ENCODE measurements around the gene WFDC8.
"Not testable (repeated sequence)": the region's sequence is repeated elsewhere in the genome, so short reads cannot be mapped to it uniquely, and the experiment has no call there.

WFDC8 gene

GRCh38 chr20:45607810-45608209 lies 28.7 kb upstream of the WFDC8 start:
- TF ChIP-seq CTCF (IDR thresholded peaks at IDR 0.05; ENCODE audit: low read depth, low read length) = no peak
- no peaks in the 10 kb centered on the region for H3K36me3 ChIP-seq
- H3K4me3 ChIP-seq (ENCODE audit: low read depth, low read length) = no peak overlapping the region

GRCh38 chr20:45595235-45595634 lies 16.2 kb upstream of the WFDC8 start:
- H3K9me3 ChIP-seq = no peaks in the 10 kb centered on the region
- H3K4me3 ChIP-seq (ENCODE audit: low read depth, low read length) = no peak overlapping the region
- H3K4me1 ChIP-seq = no peaks in the 10 kb centered on the region
- no peaks in the 10 kb centered on the region for H3K36me3 ChIP-seq
- TF ChIP-seq CTCF (IDR thresholded peaks at IDR 0.05; ENCODE audit: low read depth, low read length) = no peak
- DNase-seq = no peak
- no peaks in the 10 kb centered on the region for H3K27me3 ChIP-seq

More at GRCh38 chr20:45607810-45608209, 28.7 kb upstream of the WFDC8 start:
- DNase-seq = no peak
- Histone ChIP-seq H3K4me1 (no peaks in the 10 kb centered on the region), H3K27me3 (peaks cover 4% of the 10 kb centered on the region; the same call in 1 of the 2 replicates), H3K9me3 (no peaks in the 10 kb centered on the region)

DNA sequence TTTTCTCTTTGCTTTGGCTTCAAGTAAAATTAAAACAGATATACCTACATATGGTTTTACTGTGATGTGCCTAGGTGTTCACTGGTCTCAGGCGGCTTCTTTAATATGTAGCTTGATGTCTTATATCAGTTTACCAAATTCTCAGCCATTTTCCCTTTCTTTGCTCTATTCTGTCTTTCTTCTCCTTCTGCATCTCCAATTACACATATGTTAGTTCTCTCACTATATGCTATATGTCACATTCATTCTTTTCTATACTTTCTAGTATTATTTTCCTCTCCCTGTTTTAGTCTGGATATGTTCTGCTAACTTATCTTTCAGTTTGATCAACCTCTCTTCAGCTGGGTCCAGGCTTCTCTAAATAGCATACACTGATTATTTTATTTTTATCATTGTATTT lies 14.4 kb upstream of the WFDC8 start:
- H3K36me3 ChIP-seq = no peaks in the 10 kb centered on the region
- H3K9me3 ChIP-seq = no peaks in the 10 kb centered on the region
- no peak for DNase-seq
- no peaks in the 10 kb centered on the region for H3K27me3 ChIP-seq
- no peak overlapping the region for H3K4me3 ChIP-seq (ENCODE audit: low read depth, low read length)
- H3K4me1 ChIP-seq = no peaks in the 10 kb centered on the region
- TF ChIP-seq CTCF (IDR thresholded peaks at IDR 0.05; ENCODE audit: low read depth, low read length) = no peak

GRCh38 chr20:45592574-45593189 lies 13.6 kb upstream of the WFDC8 start:
- TF ChIP-seq CTCF (IDR thresholded peaks at IDR 0.05; ENCODE audit: low read depth, low read length) = peak; percentile 93
- Histone ChIP-seq H3K4me1 (no peaks in the 10 kb centered on the region), H3K27me3 (no peaks in the 10 kb centered on the region), H3K36me3 (no peaks in the 10 kb centered on the region), H3K4me3 (ENCODE audit: low read depth, low read length) (no peak overlapping the region), H3K9me3 (no peaks in the 10 kb centered on the region)
- peak; percentile 42 for DNase-seq

DNA sequence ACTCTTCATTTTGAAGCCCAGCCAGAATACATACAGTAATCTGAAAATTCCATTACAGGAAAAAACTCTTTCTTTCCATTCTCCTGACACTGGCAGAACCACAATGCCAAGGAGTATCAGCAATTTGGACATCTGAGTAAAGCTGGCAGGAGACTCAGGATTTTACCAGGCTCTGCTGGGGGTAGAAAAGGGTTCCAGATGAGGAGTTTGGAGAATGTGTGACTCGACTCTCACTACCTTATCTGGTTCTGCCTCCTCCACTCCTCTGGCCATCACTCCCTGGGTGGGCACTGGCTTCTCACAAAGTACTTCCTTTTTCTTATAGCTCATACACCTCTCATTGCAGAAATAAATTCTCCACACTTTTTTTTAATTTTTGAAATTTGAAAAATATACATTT lies 10.6 kb upstream of the WFDC8 start:
- Histone ChIP-seq H3K36me3 (no peaks in the 10 kb centered on the region), H3K4me3 (ENCODE audit: low read depth, low read length) (no peak overlapping the region), H3K4me1 (no peaks in the 10 kb centered on the region), H3K9me3 (no peaks in the 10 kb centered on the region), H3K27me3 (no peaks in the 10 kb centered on the region)
- TF ChIP-seq CTCF (IDR thresholded peaks at IDR 0.05; ENCODE audit: low read depth, low read length) = no peak
- no peak for DNase-seq

GRCh38 chr20:45588800-45589199 lies 9.7 kb upstream of the WFDC8 start:
- TF ChIP-seq CTCF (IDR thresholded peaks at IDR 0.05; ENCODE audit: low read depth, low read length) = no peak
- no peaks in the 10 kb centered on the region for H3K4me1 ChIP-seq
- H3K27me3 ChIP-seq = peaks cover 4% of the 10 kb centered on the region
- no peak overlapping the region for H3K4me3 ChIP-seq (ENCODE audit: low read depth, low read length)
- H3K9me3 ChIP-seq = no peaks in the 10 kb centered on the region
- DNase-seq = no peak
- no peaks in the 10 kb centered on the region for H3K36me3 ChIP-seq

DNA sequence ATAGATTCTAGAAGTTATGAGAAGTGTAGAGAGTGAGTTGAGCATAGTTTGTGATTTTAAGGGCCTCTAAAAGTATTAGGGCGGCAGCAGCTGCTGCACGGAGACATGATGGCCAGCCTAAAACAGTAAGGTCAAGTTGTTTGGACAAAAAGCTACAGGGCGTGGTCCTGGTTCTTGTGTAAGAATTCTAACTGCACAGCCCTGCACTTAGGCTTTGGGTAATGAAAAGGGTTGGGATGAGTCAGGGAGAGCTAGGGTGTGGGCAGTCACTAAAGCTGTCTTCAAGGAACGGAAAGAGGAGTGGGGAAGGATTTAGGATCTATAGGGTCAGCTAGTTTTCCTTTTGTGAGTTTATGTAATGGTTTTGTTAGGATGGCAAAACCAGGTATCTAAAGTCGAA lies 6.9 kb upstream of the WFDC8 start:
- H3K4me3 ChIP-seq (ENCODE audit: low read depth, low read length) = not testable (repeated sequence)

DNA sequence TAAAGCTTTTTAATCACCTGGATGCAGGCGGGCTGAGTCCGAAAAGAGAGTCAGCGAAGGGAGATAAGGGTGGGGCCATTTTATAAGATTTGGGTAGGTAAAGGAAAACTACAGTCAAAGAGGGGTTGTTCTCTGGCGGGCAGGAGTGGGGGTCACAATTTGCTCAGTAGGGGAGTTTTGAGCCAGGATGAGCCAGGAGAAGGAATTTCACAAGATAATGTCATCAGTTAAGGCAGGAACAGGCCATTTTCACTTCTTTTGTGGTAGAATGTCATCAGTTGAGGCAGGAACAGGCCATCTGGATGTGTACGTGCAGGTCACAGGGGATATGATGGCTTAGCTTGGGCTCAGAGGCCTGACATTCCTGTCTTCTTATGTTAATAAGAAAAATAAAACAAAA lies 5.2 kb upstream of the WFDC8 start:
- H3K27me3 ChIP-seq = peaks cover 22% of the 10 kb centered on the region
- H3K4me1 ChIP-seq; H3K36me3 ChIP-seq; H3K4me3 ChIP-seq (ENCODE audit: low read depth, low read length); DNase-seq; H3K9me3 ChIP-seq: not testable (repeated sequence)

More for the DNA sequence above, 6.9 kb upstream of the WFDC8 start:
- peaks cover 18% of the 10 kb centered on the region for H3K27me3 ChIP-seq
- not testable (repeated sequence) for DNase-seq, H3K36me3 ChIP-seq, H3K9me3 ChIP-seq, H3K4me1 ChIP-seq
